Stimulated activated naive CD4-positive, alpha-beta T cell treated with Interleukin-2 at 50 U/mL for 16 hours (primary cell): ENCODE results near the gene MRPL37.
A peak's percentile ranks its signal among the peaks of the same experiment; 100 is the strongest.
"Not testable (repeated sequence)": the region's sequence is repeated elsewhere in the genome, so short reads cannot be mapped to it uniquely, and the experiment has no call there.

Source experiments
- DNase-seq: peaks from one replicate; lab custom pipeline; 2025; lab: John Stamatoyannopoulos, UW

MRPL37 gene

GRCh38 chr1:54199765-54200518 lies at the start of gene MRPL37, which contains the start of gene CYB5RL:
Gene MRPL37 (plus strand): TSS chr1:54200167. CDS start chr1:54200244, 77 bp downstream.
Gene CYB5RL (minus strand): TSS chr1:54200030. CDS start chr1:54195616, 4,414 bp downstream.
- peak; percentile 88 for DNase-seq

- no peak for DNase-seq
These were observed 49.0 kb upstream of the MRPL37 start for GRCh38 chr1:54151013-54151412.

GRCh38 chr1:54152696-54153095 lies 47.3 kb upstream of the MRPL37 start, which contains the start of gene CDCP2:
Gene CDCP2 (minus strand): TSS chr1:54153000. CDS start chr1:54152922, 78 bp downstream.
- no peak for DNase-seq

GRCh38 chr1:54153535-54154439 lies 46.2 kb upstream of the MRPL37 start:
- DNase-seq: no peak

GRCh38 chr1:54156201-54156600 lies 43.8 kb upstream of the MRPL37 start:
- DNase-seq: no peak

GRCh38 chr1:54156986-54157385 lies 43.0 kb upstream of the MRPL37 start:
- DNase-seq: no peak

- no peak for DNase-seq
These were observed 42.6 kb upstream of the MRPL37 start for GRCh38 chr1:54157401-54157800.

GRCh38 chr1:54158071-54158470 lies 41.9 kb upstream of the MRPL37 start:
- DNase-seq: no peak

GRCh38 chr1:54159733-54160316 lies 40.1 kb upstream of the MRPL37 start:
- no peak for DNase-seq

GRCh38 chr1:54160351-54160750 lies 39.6 kb upstream of the MRPL37 start:
- DNase-seq: no peak

- DNase-seq: no peak
These were observed 38.3 kb upstream of the MRPL37 start for GRCh38 chr1:54161495-54162168.

- DNase-seq: no peak
These were observed 36.9 kb upstream of the MRPL37 start for GRCh38 chr1:54163051-54163450.

GRCh38 chr1:54163573-54163972 lies 36.4 kb upstream of the MRPL37 start:
- DNase-seq: no peak

GRCh38 chr1:54165146-54165545 lies 34.8 kb upstream of the MRPL37 start:
- DNase-seq: no peak

- not testable (repeated sequence) for DNase-seq
These were observed 33.6 kb upstream of the MRPL37 start for GRCh38 chr1:54166357-54166756.

GRCh38 chr1:54167422-54168139 lies 32.4 kb upstream of the MRPL37 start:
- no peak for DNase-seq

- no peak for DNase-seq
These were observed 31.6 kb upstream of the MRPL37 start for GRCh38 chr1:54168206-54168965.

GRCh38 chr1:54169068-54169467 lies 30.9 kb upstream of the MRPL37 start:
- DNase-seq: no peak

- DNase-seq: no peak
These were observed 29.0 kb upstream of the MRPL37 start for GRCh38 chr1:54171016-54171415.

GRCh38 chr1:54171606-54172005 lies 28.4 kb upstream of the MRPL37 start:
- no peak for DNase-seq
